ENCODE measurements around the gene DLG2.

The DLG2 gene

GRCh38 chr11:84145616-84146185, 1481.4 kb downstream of the DLG2 start:
- no peak for TF ChIP-seq TCF12 (IDR thresholded peaks at IDR 0.05; ENCODE audit: low read depth)
- no peak for TF ChIP-seq USF1 (IDR thresholded peaks at IDR 0.05)

GRCh38 chr11:84144531-84144930, 1482.6 kb downstream of the DLG2 start:
- TF ChIP-seq REST (IDR thresholded peaks at IDR 0.05; ENCODE audit: low read depth): no peak
- no peak for TF ChIP-seq EP300 (IDR thresholded peaks at IDR 0.05; ENCODE audit: borderline replicate concordance)
- TF ChIP-seq TAF1 (IDR thresholded peaks at IDR 0.05; ENCODE audit: low read depth): no peak
- TF ChIP-seq CEBPB (IDR thresholded peaks at IDR 0.05): no peak
- no peak for TF ChIP-seq ZBTB7A (IDR thresholded peaks at IDR 0.05; ENCODE audit: low read depth)
- TF ChIP-seq NFIC (IDR thresholded peaks at IDR 0.05): no peak
- TF ChIP-seq USF1 (IDR thresholded peaks at IDR 0.05): no peak
- TF ChIP-seq TEAD4 (IDR thresholded peaks at IDR 0.05): no peak
- TF ChIP-seq TCF12 (IDR thresholded peaks at IDR 0.05; ENCODE audit: low read depth): no peak
- TF ChIP-seq YY1 (IDR thresholded peaks at IDR 0.05; ENCODE audit: low read depth): no peak
- TF ChIP-seq EGR1 (IDR thresholded peaks at IDR 0.05): no peak
- TF ChIP-seq FOXM1 (IDR thresholded peaks at IDR 0.05; ENCODE audit: borderline replicate concordance, low read depth): no peak
- no peak for TF ChIP-seq RAD21 (IDR thresholded peaks at IDR 0.05; ENCODE audit: low read depth)
- TF ChIP-seq CREB1 (IDR thresholded peaks at IDR 0.05; ENCODE audit: low read depth): no peak
- TF ChIP-seq MAX (IDR thresholded peaks at IDR 0.05): no peak

GRCh38 chr11:84142411-84142810, 1484.7 kb downstream of the DLG2 start:
- TF ChIP-seq REST (IDR thresholded peaks at IDR 0.05; ENCODE audit: low read depth) (no peak), CEBPB (IDR thresholded peaks at IDR 0.05) (no peak), EP300 (IDR thresholded peaks at IDR 0.05; ENCODE audit: borderline replicate concordance) (no peak), TEAD4 (IDR thresholded peaks at IDR 0.05) (no peak), TAF1 (IDR thresholded peaks at IDR 0.05; ENCODE audit: low read depth) (no peak), RAD21 (IDR thresholded peaks at IDR 0.05; ENCODE audit: low read depth) (no peak)

- no peak for TF ChIP-seq CEBPB (IDR thresholded peaks at IDR 0.05)
- TF ChIP-seq ZBTB7A (IDR thresholded peaks at IDR 0.05; ENCODE audit: low read depth): no peak
- TF ChIP-seq NFIC (IDR thresholded peaks at IDR 0.05): no peak
- TF ChIP-seq MAX (IDR thresholded peaks at IDR 0.05): no peak
- no peak for TF ChIP-seq USF1 (IDR thresholded peaks at IDR 0.05)
- no peak for TF ChIP-seq TAF1 (IDR thresholded peaks at IDR 0.05; ENCODE audit: low read depth)
- TF ChIP-seq REST (IDR thresholded peaks at IDR 0.05; ENCODE audit: low read depth): no peak
- TF ChIP-seq TEAD4 (IDR thresholded peaks at IDR 0.05): no peak
- no peak for TF ChIP-seq FOXM1 (IDR thresholded peaks at IDR 0.05; ENCODE audit: borderline replicate concordance, low read depth)
- no peak for TF ChIP-seq RAD21 (IDR thresholded peaks at IDR 0.05; ENCODE audit: low read depth)
Observed at GRCh38 chr11:84140386-84141169, 1486.6 kb downstream of the DLG2 start.
